NCI-H128 (cell line): Measurements from ENCODE around the gene MANEAL.

Experiments
- DNase-seq: peaks from one replicate; lab custom pipeline; 2025; ENCODE audit not compliant: unreplicated experiment; lab: John Stamatoyannopoulos, UW

Gene MANEAL

GRCh38 chr1:37824001-37824400 lies 30.4 kb downstream of the MANEAL start:
- no peak for DNase-seq

GRCh38 chr1:37825506-37825905 lies 31.9 kb downstream of the MANEAL start:
- DNase-seq: no peak

DNA sequence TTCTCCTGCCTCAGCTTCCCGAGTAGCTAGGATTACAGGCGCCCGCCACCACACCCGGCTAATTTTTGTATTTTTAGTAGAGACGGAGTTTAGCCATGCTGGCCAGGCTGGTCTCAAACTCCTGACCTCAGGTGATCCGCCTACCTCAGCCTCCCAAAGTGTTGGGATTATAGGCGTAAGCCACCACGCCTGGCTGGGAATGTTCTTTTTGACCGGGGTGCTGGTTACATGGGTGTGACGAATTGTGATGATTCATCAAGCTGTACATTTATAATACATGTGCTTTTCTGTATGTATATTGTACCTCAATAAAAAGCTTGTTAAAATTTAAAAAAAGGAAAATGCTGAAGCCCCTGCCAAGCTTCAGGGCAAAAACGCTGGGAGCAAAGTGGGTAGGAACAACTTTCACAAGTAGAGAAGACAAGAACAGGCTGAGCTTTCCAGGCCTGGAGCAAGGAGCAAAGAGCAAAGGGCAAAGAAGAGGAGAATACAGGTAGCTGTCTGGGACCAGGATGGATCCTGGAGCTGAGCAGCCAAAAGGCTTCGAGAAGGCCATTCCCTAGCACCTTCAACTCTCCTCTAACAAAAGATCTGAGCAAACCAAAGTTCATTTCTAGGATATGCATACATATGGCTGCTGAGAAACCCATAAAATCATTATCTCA lies 34.9 kb downstream of the MANEAL start:
- no peak for DNase-seq

- DNase-seq: no peak
Observed at GRCh38 chr1:37831109-37831508, 37.5 kb downstream of the MANEAL start.

DNA sequence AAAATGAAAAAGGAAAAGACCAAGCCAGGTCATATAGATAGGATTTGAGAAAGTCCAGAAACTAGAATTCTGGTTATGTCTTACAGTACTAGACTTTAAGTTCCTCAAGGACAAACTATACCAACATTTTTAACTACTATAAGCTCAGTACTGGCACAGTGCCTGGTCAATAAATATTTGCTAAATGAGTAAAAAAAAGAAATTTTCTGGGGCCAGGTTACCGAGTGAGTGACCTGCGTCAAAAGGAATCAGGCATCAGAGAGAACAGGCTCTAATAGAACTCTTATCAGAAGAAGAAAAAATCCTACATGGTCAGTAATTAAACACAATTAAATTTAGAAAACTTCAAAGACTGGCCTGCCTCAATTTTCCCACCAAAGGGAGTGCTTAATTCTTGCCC lies 38.2 kb downstream of the MANEAL start:
- DNase-seq: no peak

DNA sequence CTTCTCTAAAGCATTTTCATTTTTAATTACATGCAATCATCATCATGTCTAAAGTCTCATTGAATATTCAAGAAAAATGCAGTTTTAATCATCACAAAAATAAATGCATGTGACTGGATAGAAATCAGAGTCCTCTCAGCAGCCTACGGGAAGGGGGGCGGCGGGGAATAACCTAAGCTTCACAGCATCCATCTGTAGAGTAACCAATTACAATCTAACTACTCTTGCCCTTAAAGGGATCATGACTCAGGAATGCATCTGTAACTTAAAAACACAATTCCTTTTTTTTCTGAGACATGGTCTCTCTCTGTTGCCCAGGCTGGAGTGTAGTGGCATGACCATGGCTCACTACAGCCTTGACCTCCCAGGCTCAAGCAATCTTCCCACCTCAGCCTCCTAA lies 43.1 kb downstream of the MANEAL start:
- DNase-seq: no peak

- DNase-seq: no peak
Observed at GRCh38 chr1:37839676-37840075, 46.0 kb downstream of the MANEAL start.

- no peak for DNase-seq
Observed at GRCh38 chr1:37840711-37841110, 47.1 kb downstream of the MANEAL start.

GRCh38 chr1:37841652-37842051 lies 48.0 kb downstream of the MANEAL start:
- DNase-seq: no peak

DNA sequence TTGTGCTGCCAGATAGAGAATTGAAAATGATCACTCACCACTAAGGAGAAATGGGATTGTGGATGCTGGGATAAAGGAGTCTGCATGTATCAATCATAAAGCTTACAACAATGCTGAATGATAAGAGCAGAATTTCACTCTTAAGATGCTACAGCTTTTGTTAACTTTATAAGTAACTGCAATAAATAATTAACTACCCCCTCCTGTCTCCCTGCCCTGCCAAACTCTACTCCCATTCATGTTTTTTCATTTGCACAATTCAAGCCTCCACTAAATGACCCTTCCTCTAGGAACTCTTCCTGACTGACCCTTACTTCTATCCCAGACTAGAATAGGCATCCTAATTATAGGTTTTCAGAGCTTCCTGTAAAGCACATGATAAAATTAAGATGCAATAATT lies 50.9 kb downstream of the MANEAL start:
- DNase-seq: no peak

GRCh38 chr1:37845049-37845646 lies 51.5 kb downstream of the MANEAL start:
- no peak for DNase-seq

DNA sequence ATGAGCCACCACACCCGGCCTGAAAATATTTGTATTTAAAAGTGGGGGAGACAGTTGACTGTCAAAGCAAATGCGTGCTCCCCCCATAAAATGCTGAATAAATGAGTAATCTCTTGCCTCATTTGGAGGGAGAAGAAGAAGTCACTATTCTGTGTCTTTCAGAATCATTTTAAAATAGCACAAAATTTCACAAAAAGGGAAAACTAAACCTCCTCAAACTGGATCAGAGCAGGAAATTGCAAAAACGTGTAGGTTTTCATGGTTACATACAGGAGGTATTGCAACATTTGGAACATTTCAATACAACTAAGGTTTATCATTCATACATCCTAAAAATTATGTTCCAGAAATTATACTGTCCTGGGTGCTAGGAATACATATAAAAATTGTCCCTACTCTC lies 52.1 kb downstream of the MANEAL start:
- DNase-seq: no peak

GRCh38 chr1:37846647-37847339 lies 53.1 kb downstream of the MANEAL start:
- no peak for DNase-seq

GRCh38 chr1:37849480-37849879 lies 55.8 kb downstream of the MANEAL start:
- DNase-seq: no peak

- no peak for DNase-seq
Observed at GRCh38 chr1:37850352-37850955, 56.8 kb downstream of the MANEAL start.
